HEK293 (cell line): ENCODE measurements around the gene ADAMTS17.

Experiments
- CTCF ChIA-PET: fragments of 350-600 bp; formaldehyde crosslinking; extraction: SDS; loops from one replicate; lab custom pipeline; 2021; ENCODE audit warnings: antibody characterized with exemption; lab: Yijun Ruan, JAX
- POLR2A ChIA-PET: fragments of 300-600 bp; formaldehyde crosslinking; extraction: SDS; loops from one replicate; lab custom pipeline; 2020; ENCODE audit warnings: antibody characterized with exemption, inconsistent platforms; lab: Yijun Ruan, JAX
- H3K27ac ChIP-seq: fragments of 200-500 bp; sonication (Bioruptor generic); 2 replicates; pipeline ENCODE4 v1.5.1; 2014; ENCODE audit warnings: low read depth, low read length, control low read depth, inconsistent platforms; ENCODE audit errors: extremely low read depth
- H3K36me3 ChIP-seq, 2 experiments: fragments of 200-500 bp in 1 of 2; sonication (Bioruptor generic) in 1 of 2; 1 replicate in 1 of 2; 2 replicates in 1 of 2; pipeline ENCODE4 v1.5.1; 2014 to 2017; ENCODE audit warnings: inconsistent platforms in 2 of 2, low read length in 2 of 2; ENCODE audit not compliant: control insufficient read depth in 2 of 2, insufficient read depth in 1 of 2
- H3K4me1 ChIP-seq: fragments of 200-500 bp; sonication (Bioruptor generic); 2 replicates; pipeline ENCODE4 v1.5.1; 2014; ENCODE audit warnings: mild to moderate bottlenecking, low read length, inconsistent platforms; ENCODE audit not compliant: control insufficient read depth, insufficient read depth
- H3K4me3 ChIP-seq: 2 replicates; pipeline ENCODE4 v1.5.1; 2011; ENCODE audit warnings: low read depth, mild to moderate bottlenecking, control low read depth, low read length, moderate library complexity
- H3K9me3 ChIP-seq: fragments of 200-500 bp; sonication (Bioruptor generic); 2 replicates; pipeline ENCODE4 v1.5.1; 2014; ENCODE audit warnings: low read depth, low read length, inconsistent platforms; ENCODE audit not compliant: control insufficient read depth, insufficient read depth
- GLI4 ChIP-seq: fragments of 450-650 bp; formaldehyde crosslinking; IDR thresholded peaks from 2 replicates; pipeline ENCODE4 v1.5.1; 2016; ENCODE audit warnings: missing biosample characterization, missing genetic modification characterization
- INSM2 ChIP-seq: fragments of 450-650 bp; formaldehyde crosslinking; IDR thresholded peaks from 2 replicates; pipeline ENCODE4 v1.5.1; 2016; ENCODE audit warnings: missing biosample characterization, missing genetic modification characterization
- REST ChIP-seq: fragments of 450-650 bp; formaldehyde crosslinking; IDR thresholded peaks from 2 replicates; pipeline ENCODE4 v1.5.1; 2016; ENCODE audit warnings: missing biosample characterization, missing genetic modification characterization
- SP2 ChIP-seq: fragments of 450-650 bp; formaldehyde crosslinking; IDR thresholded peaks from 2 replicates; pipeline ENCODE4 v1.5.1; 2016; ENCODE audit warnings: missing biosample characterization, missing genetic modification characterization
- ZBTB1 ChIP-seq: fragments of 450-650 bp; formaldehyde crosslinking; IDR thresholded peaks from 2 replicates; pipeline ENCODE4 v1.5.1; 2016; ENCODE audit warnings: missing biosample characterization, missing genetic modification characterization
- ZBTB49 ChIP-seq: fragments of 450-650 bp; formaldehyde crosslinking; IDR thresholded peaks from 2 replicates; pipeline ENCODE4 v1.5.1; 2016; ENCODE audit warnings: missing biosample characterization, missing genetic modification characterization, low read depth
- ZIC2 ChIP-seq: fragments of 450-650 bp; formaldehyde crosslinking; IDR thresholded peaks from 2 replicates; pipeline ENCODE4 v1.5.1; 2016; ENCODE audit warnings: missing biosample characterization, missing genetic modification characterization
- ZNF132 ChIP-seq: fragments of 450-650 bp; formaldehyde crosslinking; IDR thresholded peaks from 2 replicates; pipeline ENCODE4 v1.5.1; 2017; ENCODE audit warnings: missing biosample characterization, missing genetic modification characterization, borderline replicate concordance
- ZNF155 ChIP-seq: fragments of 450-650 bp; formaldehyde crosslinking; IDR thresholded peaks from 2 replicates; pipeline ENCODE4 v1.5.1; 2016; ENCODE audit warnings: missing biosample characterization, missing genetic modification characterization
- ZNF18 ChIP-seq: fragments of 450-650 bp; formaldehyde crosslinking; IDR thresholded peaks from 2 replicates; pipeline ENCODE4 v1.5.1; 2016; ENCODE audit warnings: missing biosample characterization, missing genetic modification characterization
- ZNF37A ChIP-seq: fragments of 450-650 bp; IDR thresholded peaks from 2 replicates; pipeline ENCODE4 v1.5.1; 2018; ENCODE audit warnings: missing biosample characterization, missing genetic modification characterization
- ZNF398 ChIP-seq: fragments of 450-650 bp; formaldehyde crosslinking; IDR thresholded peaks from 2 replicates; pipeline ENCODE4 v1.5.1; 2017; ENCODE audit warnings: missing biosample characterization, missing genetic modification characterization
- ZNF514 ChIP-seq: fragments of 450-650 bp; formaldehyde crosslinking; IDR thresholded peaks from 2 replicates; pipeline ENCODE4 v1.5.1; 2016; ENCODE audit warnings: missing biosample characterization, missing genetic modification characterization
- ZNF521 ChIP-seq: fragments of 450-650 bp; formaldehyde crosslinking; IDR thresholded peaks from 2 replicates; pipeline ENCODE4 v1.5.1; 2017; ENCODE audit warnings: missing biosample characterization, mild to moderate bottlenecking, missing genetic modification characterization
- ZNF549 ChIP-seq: fragments of 450-650 bp; IDR thresholded peaks from 2 replicates; pipeline ENCODE4 v1.5.1; 2018; ENCODE audit warnings: missing biosample characterization, missing genetic modification characterization, mild to moderate bottlenecking, inconsistent platforms, moderate library complexity
- ZNF629 ChIP-seq: fragments of 450-650 bp; formaldehyde crosslinking; IDR thresholded peaks from 2 replicates; pipeline ENCODE4 v1.5.1; 2017; ENCODE audit warnings: missing biosample characterization, missing genetic modification characterization
- ZNF654 ChIP-seq: fragments of 450-650 bp; formaldehyde crosslinking; IDR thresholded peaks from 2 replicates; pipeline ENCODE4 v1.5.1; 2016; ENCODE audit warnings: low read depth, missing biosample characterization, missing genetic modification characterization

The ADAMTS17 gene

GRCh38 chr15:100205549-100206295, 136.1 kb downstream of the ADAMTS17 start:
- POLR2A ChIA-PET, result no interaction called here
- Histone ChIP-seq H3K9me3 (no peaks in the 10 kb centered on the region), H3K4me3 (no peak overlapping the region), H3K4me1 (peaks cover 15% of the 10 kb centered on the region), H3K36me3 (no peaks in the 10 kb centered on the region), H3K27ac (no peak overlapping the region)
- TF ChIP-seq ZNF132 (tag by site-specific recombination), result no peak
- no peak for TF ChIP-seq ZNF37A (tag by site-specific recombination)
- no peak for TF ChIP-seq REST (tag by site-specific recombination)
- TF ChIP-seq ZBTB49, result no peak
- TF ChIP-seq ZNF521 (tag by site-specific recombination), result no peak
- TF ChIP-seq SP2 (tag by site-specific recombination), result no peak
- no peak for TF ChIP-seq INSM2
- TF ChIP-seq ZNF398 (tag by site-specific recombination), result no peak
- TF ChIP-seq ZNF549 (tag by site-specific recombination), result no peak
- no peak for TF ChIP-seq ZNF654 (tag by site-specific recombination)
- no peak for TF ChIP-seq ZNF514 (tag by site-specific recombination)
- no peak for TF ChIP-seq ZIC2 (tag by site-specific recombination)
- no peak for TF ChIP-seq ZNF18
- no peak for TF ChIP-seq ZBTB1 (tag by site-specific recombination)
- TF ChIP-seq ZNF629 (tag by site-specific recombination), result no peak
- TF ChIP-seq ZNF155, result no peak
- TF ChIP-seq GLI4, result no peak
- CTCF ChIA-PET, result no interaction called here
